HEK293 (cell line): ENCODE data around the gene NEGR1.

ENCODE experiments used
- REPIN1 ChIP-seq: fragments of 450-650 bp; formaldehyde crosslinking; IDR thresholded peaks from 2 replicates; pipeline ENCODE4 v1.5.1; 2017; ENCODE audit warnings: missing biosample characterization, missing genetic modification characterization, low read depth
- SP3 ChIP-seq: fragments of 450-650 bp; formaldehyde crosslinking; IDR thresholded peaks from 2 replicates; pipeline ENCODE4 v1.5.1; 2016; ENCODE audit warnings: missing biosample characterization, missing genetic modification characterization
- ZNF121 ChIP-seq: fragments of 450-650 bp; formaldehyde crosslinking; IDR thresholded peaks from 2 replicates; pipeline ENCODE4 v1.5.1; 2016; ENCODE audit warnings: missing biosample characterization, missing genetic modification characterization
- ZNF155 ChIP-seq: fragments of 450-650 bp; formaldehyde crosslinking; IDR thresholded peaks from 2 replicates; pipeline ENCODE4 v1.5.1; 2016; ENCODE audit warnings: missing biosample characterization, missing genetic modification characterization
- ZNF280C ChIP-seq: fragments of 450-650 bp; formaldehyde crosslinking; IDR thresholded peaks from 2 replicates; pipeline ENCODE4 v1.5.1; 2016; ENCODE audit warnings: missing biosample characterization, missing genetic modification characterization
- ZNF610 ChIP-seq: fragments of 450-650 bp; formaldehyde crosslinking; IDR thresholded peaks from 2 replicates; pipeline ENCODE4 v1.5.1; 2016; ENCODE audit warnings: missing biosample characterization, missing genetic modification characterization, borderline replicate concordance
- ZNF658 ChIP-seq: fragments of 450-650 bp; formaldehyde crosslinking; IDR thresholded peaks from 2 replicates; pipeline ENCODE4; 2016; ENCODE audit warnings: missing biosample characterization, missing genetic modification characterization
- ZNF777 ChIP-seq: fragments of 450-650 bp; formaldehyde crosslinking; IDR thresholded peaks from 2 replicates; pipeline ENCODE4 v1.5.1; 2017; ENCODE audit warnings: missing biosample characterization, missing genetic modification characterization, borderline replicate concordance
- TF ChIP-seq, protein P1 (sequence below): fragments of 450-650 bp; formaldehyde crosslinking; IDR thresholded peaks from 2 replicates; pipeline ENCODE4 v1.5.1; 2016; ENCODE audit warnings: missing biosample characterization, missing genetic modification characterization
- TF ChIP-seq, protein P2 (sequence below): fragments of 450-650 bp; formaldehyde crosslinking; IDR thresholded peaks from 2 replicates; pipeline ENCODE4 v1.5.1; 2016; ENCODE audit warnings: missing biosample characterization, missing genetic modification characterization, low read depth

DNA sequence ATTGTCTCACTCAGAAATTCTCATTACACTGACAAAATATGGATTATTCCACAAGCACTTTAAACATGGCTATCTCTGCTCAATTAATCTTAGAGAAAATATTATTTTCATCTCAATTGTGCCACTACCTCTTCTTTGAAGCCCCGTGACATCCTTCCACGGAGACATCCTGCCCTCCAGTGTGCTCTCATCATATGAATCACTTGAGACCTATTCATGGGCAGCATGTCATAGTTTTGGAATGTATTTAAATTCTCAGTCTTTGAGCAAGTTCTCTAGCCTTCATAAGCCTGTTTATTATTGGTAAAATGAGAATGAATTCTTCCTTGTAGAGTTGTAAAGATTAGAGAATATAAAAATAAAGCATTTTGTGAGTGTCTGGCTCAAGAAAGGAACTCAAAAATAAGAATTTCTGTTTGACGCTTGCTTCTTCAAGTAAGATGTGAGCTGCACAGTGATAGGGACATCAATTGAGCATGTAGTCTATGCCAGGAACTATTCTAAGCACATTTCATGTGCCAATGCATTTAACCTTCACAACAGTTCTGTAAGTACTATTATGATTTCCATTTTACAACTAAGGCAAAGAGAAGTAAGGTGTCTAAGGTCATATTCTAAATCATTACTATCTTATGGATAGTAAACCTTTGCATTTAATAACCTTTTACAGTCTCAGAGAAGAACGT is 644.1 kb downstream of the NEGR1 start:
- TF ChIP-seq ZNF121 (tag by site-specific recombination) (no peak), ZNF280C (tag by site-specific recombination) (no peak), ZNF610 (tag by site-specific recombination) (no peak), ZNF658 (no peak), REPIN1 (tag by site-specific recombination) (no peak), SP3 (no peak), ZNF155 (tag by site-specific recombination) (no peak), ZNF777 (tag by site-specific recombination) (no peak)
- TF ChIP-seq, protein P1, sequence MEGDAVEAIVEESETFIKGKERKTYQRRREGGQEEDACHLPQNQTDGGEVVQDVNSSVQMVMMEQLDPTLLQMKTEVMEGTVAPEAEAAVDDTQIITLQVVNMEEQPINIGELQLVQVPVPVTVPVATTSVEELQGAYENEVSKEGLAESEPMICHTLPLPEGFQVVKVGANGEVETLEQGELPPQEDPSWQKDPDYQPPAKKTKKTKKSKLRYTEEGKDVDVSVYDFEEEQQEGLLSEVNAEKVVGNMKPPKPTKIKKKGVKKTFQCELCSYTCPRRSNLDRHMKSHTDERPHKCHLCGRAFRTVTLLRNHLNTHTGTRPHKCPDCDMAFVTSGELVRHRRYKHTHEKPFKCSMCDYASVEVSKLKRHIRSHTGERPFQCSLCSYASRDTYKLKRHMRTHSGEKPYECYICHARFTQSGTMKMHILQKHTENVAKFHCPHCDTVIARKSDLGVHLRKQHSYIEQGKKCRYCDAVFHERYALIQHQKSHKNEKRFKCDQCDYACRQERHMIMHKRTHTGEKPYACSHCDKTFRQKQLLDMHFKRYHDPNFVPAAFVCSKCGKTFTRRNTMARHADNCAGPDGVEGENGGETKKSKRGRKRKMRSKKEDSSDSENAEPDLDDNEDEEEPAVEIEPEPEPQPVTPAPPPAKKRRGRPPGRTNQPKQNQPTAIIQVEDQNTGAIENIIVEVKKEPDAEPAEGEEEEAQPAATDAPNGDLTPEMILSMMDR: no peak
- TF ChIP-seq, protein P2, sequence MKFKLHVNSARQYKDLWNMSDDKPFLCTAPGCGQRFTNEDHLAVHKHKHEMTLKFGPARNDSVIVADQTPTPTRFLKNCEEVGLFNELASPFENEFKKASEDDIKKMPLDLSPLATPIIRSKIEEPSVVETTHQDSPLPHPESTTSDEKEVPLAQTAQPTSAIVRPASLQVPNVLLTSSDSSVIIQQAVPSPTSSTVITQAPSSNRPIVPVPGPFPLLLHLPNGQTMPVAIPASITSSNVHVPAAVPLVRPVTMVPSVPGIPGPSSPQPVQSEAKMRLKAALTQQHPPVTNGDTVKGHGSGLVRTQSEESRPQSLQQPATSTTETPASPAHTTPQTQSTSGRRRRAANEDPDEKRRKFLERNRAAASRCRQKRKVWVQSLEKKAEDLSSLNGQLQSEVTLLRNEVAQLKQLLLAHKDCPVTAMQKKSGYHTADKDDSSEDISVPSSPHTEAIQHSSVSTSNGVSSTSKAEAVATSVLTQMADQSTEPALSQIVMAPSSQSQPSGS: no peak
